ENCODE results near the gene VSNL1.

The VSNL1 gene

DNA sequence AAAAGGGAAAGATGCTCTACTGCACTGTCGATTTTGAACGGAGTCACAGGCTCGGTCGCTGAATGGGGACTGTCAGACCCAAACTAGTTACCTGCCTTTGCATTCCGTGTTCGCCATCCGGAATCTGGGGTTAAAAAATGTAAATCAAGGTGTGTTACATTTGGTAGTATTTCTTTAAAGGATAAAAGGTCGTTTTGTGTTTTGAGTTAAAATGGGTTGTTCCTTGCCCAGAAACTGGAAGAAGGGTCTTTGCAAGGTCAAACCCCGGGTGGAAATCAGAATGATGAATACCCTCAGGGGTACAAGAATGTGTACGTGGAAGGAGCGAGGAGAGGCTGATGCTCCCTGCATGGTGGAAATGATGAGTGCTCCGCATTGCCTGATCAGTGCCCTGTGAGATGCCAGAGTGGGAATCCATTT, 1.0 kb downstream of the VSNL1 start:
- TF ChIP-seq, protein P1, sequence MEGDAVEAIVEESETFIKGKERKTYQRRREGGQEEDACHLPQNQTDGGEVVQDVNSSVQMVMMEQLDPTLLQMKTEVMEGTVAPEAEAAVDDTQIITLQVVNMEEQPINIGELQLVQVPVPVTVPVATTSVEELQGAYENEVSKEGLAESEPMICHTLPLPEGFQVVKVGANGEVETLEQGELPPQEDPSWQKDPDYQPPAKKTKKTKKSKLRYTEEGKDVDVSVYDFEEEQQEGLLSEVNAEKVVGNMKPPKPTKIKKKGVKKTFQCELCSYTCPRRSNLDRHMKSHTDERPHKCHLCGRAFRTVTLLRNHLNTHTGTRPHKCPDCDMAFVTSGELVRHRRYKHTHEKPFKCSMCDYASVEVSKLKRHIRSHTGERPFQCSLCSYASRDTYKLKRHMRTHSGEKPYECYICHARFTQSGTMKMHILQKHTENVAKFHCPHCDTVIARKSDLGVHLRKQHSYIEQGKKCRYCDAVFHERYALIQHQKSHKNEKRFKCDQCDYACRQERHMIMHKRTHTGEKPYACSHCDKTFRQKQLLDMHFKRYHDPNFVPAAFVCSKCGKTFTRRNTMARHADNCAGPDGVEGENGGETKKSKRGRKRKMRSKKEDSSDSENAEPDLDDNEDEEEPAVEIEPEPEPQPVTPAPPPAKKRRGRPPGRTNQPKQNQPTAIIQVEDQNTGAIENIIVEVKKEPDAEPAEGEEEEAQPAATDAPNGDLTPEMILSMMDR (conservative IDR thresholded peaks at IDR 0.05; ENCODE audit: control insufficient read depth, insufficient read depth, low read depth, low read length): no peak
- no peak overlapping the region for H3K4me3 ChIP-seq (ENCODE audit: control insufficient read depth, low read depth, low read length)
- no peak for DNase-seq (ENCODE audit: low read depth)

DNA sequence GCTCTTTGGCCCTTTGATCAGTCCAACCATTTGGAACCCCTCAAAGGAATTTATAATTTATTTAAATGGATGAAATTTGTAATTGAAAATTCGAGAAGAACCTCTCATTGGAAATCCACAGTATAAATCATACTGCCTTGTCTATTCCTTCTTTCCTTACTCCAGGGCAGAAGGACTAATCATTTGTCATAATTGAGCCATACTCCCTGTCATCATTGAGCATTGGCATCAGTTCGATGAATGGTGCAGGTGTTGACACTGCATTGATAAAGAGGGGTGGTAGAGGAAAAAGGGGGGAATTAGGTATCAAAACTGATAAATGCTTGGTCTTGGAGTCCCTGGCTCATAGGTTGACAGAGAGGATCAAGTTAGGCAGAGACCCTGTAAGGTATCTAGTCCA, 2.0 kb downstream of the VSNL1 start:
- no peak overlapping the region for H3K4me3 ChIP-seq (ENCODE audit: control insufficient read depth, low read depth, low read length)
- DNase-seq (ENCODE audit: low read depth): no peak
- TF ChIP-seq, protein P1 (conservative IDR thresholded peaks at IDR 0.05; ENCODE audit: control insufficient read depth, insufficient read depth, low read depth, low read length): no peak

DNA sequence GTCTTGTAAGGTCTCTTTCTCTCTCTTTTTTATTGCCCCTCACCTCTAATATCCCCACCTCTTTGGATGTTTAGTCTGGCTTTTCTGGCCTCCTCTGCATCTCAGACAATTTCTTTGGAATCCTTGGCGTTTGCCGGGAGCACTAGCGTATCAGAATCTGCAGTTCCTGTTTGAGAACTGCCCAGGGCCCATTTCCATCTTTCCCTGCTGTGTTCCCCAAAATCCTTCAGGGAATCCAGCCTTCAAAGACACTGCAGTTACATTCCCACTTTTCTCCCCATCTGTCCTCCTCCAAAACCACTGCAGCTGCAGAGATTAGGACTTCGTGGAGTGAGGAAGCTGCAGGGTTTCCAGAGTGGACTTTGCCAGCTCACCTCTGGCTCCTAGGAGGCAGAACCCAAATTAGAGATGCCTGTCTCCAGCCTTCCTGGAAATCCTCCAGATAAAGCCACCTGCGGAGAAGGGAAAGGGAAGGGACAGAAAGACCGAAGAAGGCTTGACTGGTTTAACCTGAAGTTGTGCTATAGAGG, 2.7 kb downstream of the VSNL1 start:
- TF ChIP-seq, protein P1 (conservative IDR thresholded peaks at IDR 0.05; ENCODE audit: control insufficient read depth, insufficient read depth, low read depth, low read length): no peak
- no peak overlapping the region for H3K4me3 ChIP-seq (ENCODE audit: control insufficient read depth, low read depth, low read length)
- no peak for DNase-seq (ENCODE audit: low read depth)

DNA sequence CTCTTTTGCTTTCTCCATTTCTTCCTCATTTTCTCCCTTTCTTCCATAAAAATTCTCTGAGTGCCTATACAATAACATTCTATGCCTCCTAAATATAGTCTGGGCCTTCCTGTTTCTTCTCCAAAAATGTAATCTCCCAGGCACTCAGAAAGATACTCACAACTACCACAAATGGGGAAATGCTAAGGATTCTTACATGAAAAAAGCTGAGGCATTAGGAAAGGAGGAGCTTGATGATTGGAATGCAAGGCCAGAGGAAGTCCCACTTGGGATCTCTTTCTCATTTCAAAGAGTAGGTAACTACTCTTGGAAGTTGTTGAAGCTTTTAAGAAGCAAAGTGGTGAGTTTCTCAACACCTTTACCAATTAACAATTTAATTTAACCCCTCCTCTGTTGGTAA, 3.4 kb downstream of the VSNL1 start:
- no peak overlapping the region for H3K4me3 ChIP-seq (ENCODE audit: control insufficient read depth, low read depth, low read length)
- TF ChIP-seq, protein P1 (conservative IDR thresholded peaks at IDR 0.05; ENCODE audit: control insufficient read depth, insufficient read depth, low read depth, low read length): no peak
- no peak for DNase-seq (ENCODE audit: low read depth)

DNA sequence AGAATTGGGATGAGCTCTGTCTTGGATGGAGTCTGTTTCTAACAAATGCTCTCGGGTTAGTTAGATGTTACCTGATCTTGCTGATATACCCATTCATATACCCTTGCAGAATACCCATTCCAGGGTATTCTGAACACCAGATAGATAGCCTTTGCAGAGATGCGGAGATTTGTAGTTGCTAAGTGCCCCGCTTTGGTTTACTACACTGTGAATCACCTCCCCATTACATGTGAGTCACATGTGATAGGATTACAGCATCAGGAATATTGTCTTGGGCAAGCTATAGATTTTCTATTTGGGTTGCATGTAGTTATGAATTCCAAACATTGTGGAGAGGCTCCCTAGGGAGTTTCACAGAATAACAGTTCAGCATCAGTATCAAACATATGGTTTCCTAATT, 3.8 kb downstream of the VSNL1 start:
- H3K4me3 ChIP-seq (ENCODE audit: control insufficient read depth, low read depth, low read length): no peak overlapping the region
- DNase-seq (ENCODE audit: low read depth): peak; percentile 52
- TF ChIP-seq, protein P1 (conservative IDR thresholded peaks at IDR 0.05; ENCODE audit: control insufficient read depth, insufficient read depth, low read depth, low read length): no peak

DNA sequence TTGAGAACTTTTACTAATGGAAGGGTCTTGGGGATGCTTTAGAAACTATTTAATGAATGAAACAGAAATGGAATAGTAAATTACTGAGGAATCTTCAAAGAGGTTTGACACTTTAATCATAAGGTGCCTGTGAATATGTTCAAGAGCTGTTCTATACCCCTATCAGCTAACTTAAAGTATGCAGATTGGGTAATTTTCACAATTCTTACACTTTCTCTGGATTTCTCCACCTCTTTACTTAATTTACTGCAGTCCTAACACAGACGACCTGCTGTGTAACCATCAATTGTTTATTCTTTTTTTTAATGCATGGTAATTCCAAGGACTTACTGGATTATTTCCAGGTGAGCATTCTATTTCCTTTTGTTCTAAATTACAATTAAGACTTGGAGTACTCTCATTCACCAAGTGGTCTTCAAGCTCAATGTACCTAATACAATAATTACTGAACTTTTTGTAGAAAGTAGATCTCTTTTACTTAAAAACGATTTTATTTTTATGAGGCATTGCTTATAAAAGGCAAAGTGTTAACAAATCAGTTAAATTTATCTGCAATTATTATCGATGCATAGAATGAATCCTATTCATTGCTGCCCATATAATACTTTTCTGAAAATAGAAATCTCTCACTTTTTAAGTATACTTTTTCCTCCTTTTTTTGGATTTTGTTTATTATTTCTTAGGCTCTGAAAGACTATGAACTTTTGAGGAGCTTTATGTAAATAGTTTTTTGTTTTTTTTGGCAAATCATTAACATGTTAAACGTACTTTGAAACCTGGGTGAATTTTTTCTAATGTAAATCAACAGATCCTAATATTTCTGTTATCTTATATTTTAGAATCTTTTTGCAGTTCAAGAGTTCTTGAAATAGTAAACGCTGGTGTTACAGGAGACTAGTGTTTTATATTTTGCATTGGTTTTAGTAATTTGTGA, 5.5 kb downstream of the VSNL1 start:
- TF ChIP-seq, protein P1 (conservative IDR thresholded peaks at IDR 0.05; ENCODE audit: control insufficient read depth, insufficient read depth, low read depth, low read length): no peak
- no peak for DNase-seq (ENCODE audit: low read depth)
- no peak overlapping the region for H3K4me3 ChIP-seq (ENCODE audit: control insufficient read depth, low read depth, low read length)

Data from fibroblast of mammary gland (primary cell).